ENCODE measurements around the gene CMTR1.

DNA sequence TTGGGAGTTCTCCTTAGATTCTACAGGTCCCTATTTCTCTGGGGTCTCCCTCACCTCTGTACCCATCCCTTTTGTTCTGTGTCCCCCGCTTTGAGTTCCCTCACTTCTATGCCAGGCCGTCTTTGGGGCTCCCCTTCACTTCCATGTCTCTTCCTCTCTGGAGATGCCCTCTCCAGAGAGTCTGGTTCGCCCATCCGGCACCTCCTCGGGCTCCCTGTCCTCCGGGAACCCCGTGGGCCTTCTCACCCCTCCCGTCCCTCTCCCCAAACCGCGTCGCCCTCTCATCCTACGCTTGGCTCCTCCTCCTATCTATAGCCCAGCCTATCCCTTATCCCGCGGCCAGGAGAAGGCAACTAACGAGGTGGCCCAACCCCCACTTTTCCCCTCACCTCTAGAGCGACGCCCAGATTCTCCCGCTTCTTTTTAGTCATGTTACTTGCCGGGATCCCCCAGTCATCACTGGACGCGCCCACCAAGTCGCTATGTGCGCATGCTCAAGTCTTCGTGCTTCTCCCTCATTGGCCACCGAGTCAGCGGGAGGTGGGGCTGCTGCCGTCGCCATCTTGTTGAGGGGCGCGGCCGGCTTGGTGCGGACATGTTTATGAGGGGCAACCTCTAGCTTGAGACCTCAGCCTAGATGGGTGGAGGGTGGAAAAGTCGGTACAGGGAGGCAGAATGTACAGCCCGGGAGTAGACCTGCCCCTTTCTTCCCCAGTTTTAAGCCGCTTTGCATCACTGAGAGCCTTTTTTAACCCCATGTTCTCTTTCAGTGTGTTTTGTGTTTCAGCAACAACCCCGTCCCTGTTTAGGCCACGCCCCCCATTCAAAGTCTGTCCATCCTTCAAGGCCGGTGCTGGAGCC, 66.6 kb downstream of the CMTR1 start, which contains the start of gene CCDC167:
- TF ChIP-seq POLR2AphosphoS5 (IDR thresholded peaks at IDR 0.05; ENCODE audit: low read depth) (no peak; the same call in 1 of the 2 replicates), CTCF (IDR thresholded peaks at IDR 0.05; ENCODE audit: insufficient read depth, low read length) (no peak), GABPA (IDR thresholded peaks at IDR 0.05; ENCODE audit: low read depth) (no peak)
- TF ChIP-seq, protein P1, sequence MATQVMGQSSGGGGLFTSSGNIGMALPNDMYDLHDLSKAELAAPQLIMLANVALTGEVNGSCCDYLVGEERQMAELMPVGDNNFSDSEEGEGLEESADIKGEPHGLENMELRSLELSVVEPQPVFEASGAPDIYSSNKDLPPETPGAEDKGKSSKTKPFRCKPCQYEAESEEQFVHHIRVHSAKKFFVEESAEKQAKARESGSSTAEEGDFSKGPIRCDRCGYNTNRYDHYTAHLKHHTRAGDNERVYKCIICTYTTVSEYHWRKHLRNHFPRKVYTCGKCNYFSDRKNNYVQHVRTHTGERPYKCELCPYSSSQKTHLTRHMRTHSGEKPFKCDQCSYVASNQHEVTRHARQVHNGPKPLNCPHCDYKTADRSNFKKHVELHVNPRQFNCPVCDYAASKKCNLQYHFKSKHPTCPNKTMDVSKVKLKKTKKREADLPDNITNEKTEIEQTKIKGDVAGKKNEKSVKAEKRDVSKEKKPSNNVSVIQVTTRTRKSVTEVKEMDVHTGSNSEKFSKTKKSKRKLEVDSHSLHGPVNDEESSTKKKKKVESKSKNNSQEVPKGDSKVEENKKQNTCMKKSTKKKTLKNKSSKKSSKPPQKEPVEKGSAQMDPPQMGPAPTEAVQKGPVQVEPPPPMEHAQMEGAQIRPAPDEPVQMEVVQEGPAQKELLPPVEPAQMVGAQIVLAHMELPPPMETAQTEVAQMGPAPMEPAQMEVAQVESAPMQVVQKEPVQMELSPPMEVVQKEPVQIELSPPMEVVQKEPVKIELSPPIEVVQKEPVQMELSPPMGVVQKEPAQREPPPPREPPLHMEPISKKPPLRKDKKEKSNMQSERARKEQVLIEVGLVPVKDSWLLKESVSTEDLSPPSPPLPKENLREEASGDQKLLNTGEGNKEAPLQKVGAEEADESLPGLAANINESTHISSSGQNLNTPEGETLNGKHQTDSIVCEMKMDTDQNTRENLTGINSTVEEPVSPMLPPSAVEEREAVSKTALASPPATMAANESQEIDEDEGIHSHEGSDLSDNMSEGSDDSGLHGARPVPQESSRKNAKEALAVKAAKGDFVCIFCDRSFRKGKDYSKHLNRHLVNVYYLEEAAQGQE (IDR thresholded peaks at IDR 0.05; ENCODE audit: insufficient replicate concordance, low read depth), result no peak
